CD4-positive, alpha-beta T cell treated with Interleukin-17A for 1 hour (primary cell): ENCODE results near the gene FAM156A.
A peak's percentile ranks its signal among the peaks of the same experiment; 100 is the strongest.
"Not testable (repeated sequence)": the region's sequence is repeated elsewhere in the genome, so short reads cannot be mapped to it uniquely, and the experiment has no call there.

Experiments used
- DNase-seq: peaks from one replicate; pipeline ENCODE4 v3.0.0-alpha.2; 2020

FAM156A gene

GRCh38 chrX:52958113-52958959 is at the start of gene FAM156A:
TSS of gene FAM156A (minus strand) at chrX:52958518. CDS start at chrX:52948588, 9,930 bp downstream.
- not testable (repeated sequence) for DNase-seq

- DNase-seq: no peak
Observed at GRCh38 chrX:53005327-53005726, 47.0 kb upstream of the FAM156A start.

GRCh38 chrX:53004811-53005210 is 46.5 kb upstream of the FAM156A start:
- no peak for DNase-seq

- no peak for DNase-seq
Observed at GRCh38 chrX:53004038-53004437, 45.7 kb upstream of the FAM156A start.

GRCh38 chrX:53003111-53003510 is 44.8 kb upstream of the FAM156A start:
- no peak for DNase-seq

- no peak for DNase-seq
Observed at GRCh38 chrX:53001958-53002357, 43.6 kb upstream of the FAM156A start.

GRCh38 chrX:53000447-53001135 is 42.3 kb upstream of the FAM156A start:
- no peak for DNase-seq

- no peak for DNase-seq
Observed at GRCh38 chrX:52995987-52996331, 37.6 kb upstream of the FAM156A start.

GRCh38 chrX:52995135-52995986 is 37.0 kb upstream of the FAM156A start:
- peak; percentile 95 for DNase-seq

- no peak for DNase-seq
Observed at GRCh38 chrX:52990848-52991247, 32.5 kb upstream of the FAM156A start.

- DNase-seq: peak; percentile 61
Observed at GRCh38 chrX:52990011-52990631, 31.8 kb upstream of the FAM156A start.

GRCh38 chrX:52988985-52989917 is 30.9 kb upstream of the FAM156A start:
- DNase-seq: no peak

- DNase-seq: no peak
Observed at GRCh38 chrX:52983321-52984000, 25.1 kb upstream of the FAM156A start.

GRCh38 chrX:52979993-52980392 is 21.7 kb upstream of the FAM156A start:
- no peak for DNase-seq

- DNase-seq: no peak
Observed at GRCh38 chrX:52979568-52979967, 21.2 kb upstream of the FAM156A start.

- DNase-seq: no peak
Observed at GRCh38 chrX:52977953-52978352, 19.6 kb upstream of the FAM156A start.

- not testable (repeated sequence) for DNase-seq
Observed at GRCh38 chrX:52975576-52975975, 17.3 kb upstream of the FAM156A start.

GRCh38 chrX:52974336-52974992 is 16.1 kb upstream of the FAM156A start:
- not testable (repeated sequence) for DNase-seq

GRCh38 chrX:52967922-52968321 is 9.6 kb upstream of the FAM156A start:
- DNase-seq: not testable (repeated sequence)

- not testable (repeated sequence) for DNase-seq
Observed at GRCh38 chrX:52966993-52967738, 8.8 kb upstream of the FAM156A start.
